Measurements from ENCODE around the gene DLL4.
A peak's percentile ranks its signal among the peaks of the same experiment; 100 is the strongest.

Gene DLL4

DNA sequence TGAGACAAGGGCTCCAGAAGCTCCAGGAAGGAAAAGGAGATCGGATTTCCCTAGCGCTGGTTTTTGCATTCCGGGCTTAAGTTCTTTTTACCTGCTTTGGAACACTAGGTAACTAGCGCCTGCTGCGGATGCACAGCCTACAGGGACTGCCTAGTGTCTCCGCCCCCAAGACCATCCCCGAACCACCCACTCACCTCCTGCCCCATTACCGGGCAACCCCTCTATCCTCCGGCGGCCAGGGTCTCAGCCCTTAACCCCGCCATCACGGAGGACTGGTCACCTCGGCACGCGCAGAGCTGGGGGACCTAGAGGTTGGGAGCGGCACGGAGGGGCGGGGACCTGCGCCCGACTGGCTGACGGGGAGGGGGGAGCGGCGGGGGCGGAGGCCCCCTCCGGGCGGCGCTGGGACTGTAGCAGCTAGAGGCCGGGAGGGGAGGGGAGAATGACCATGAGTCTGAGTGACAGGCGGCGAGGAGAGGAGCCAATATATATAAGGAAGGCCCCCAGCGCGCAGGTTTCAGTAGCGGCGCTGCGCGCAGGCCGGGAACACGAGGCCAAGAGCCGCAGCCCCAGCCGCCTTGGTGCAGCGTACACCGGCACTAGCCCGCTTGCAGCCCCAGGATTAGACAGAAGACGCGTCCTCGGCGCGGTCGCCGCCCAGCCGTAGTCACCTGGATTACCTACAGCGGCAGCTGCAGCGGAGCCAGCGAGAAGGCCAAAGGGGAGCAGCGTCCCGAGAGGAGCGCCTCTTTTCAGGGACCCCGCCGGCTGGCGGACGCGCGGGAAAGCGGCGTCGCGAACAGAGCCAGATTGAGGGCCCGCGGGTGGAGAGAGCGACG lies at the start of gene DLL4:
DLL4 (plus strand) TSS at position 520 of the 839 bp plus-strand sequence. CDS start 329 bp downstream, outside the sequence.
- intact Hi-C loops (cut with DNase I) = no loop called here
- no peak for DNase-seq

DNA sequence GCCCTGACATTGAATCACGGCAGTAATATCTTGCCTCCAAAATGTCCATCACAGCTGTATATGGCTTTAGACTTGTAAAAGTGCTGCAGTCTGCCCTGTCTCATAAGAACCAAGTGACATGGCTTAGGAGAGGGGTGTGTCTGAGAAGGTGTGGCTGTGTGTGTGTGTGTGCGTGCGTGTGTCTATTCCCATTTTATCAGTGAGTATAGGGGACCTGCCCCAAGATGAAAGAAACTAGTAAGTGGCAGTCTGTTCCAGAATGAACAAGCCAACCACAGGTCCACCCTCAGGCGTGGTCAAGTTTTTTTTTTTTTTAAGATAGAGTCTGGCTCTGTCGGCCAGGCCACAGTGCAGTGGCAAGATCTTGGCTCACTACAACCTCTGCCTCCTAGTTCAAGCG lies 49.5 kb upstream of the DLL4 start:
- intact Hi-C loops (cut with DNase I) = no loop called here
- no peak for DNase-seq

DNA sequence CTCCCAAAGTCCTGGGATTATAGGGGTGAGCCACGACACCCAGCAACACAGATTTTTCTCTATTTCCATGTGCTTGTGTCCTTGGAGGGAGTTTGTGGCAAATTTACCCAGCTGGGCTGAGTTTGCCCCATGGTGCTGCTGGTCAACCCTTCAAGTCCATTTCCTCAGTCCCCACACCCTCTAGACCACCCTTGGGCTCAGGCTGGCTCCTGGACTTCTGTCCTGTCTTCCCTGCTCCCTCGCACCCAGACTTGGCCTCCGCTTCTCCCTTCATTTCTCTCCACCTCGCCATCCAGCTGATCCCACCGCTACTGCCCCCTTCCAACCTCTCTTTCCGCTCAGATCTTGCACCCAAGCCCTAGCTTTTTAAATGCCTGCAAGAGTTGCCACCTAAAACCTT lies 47.8 kb upstream of the DLL4 start:
- DNase-seq = peak in 3 of 10 donors; percentile 33 to 63 (median 52)
- intact Hi-C loops (cut with DNase I) = no loop called here

DNA sequence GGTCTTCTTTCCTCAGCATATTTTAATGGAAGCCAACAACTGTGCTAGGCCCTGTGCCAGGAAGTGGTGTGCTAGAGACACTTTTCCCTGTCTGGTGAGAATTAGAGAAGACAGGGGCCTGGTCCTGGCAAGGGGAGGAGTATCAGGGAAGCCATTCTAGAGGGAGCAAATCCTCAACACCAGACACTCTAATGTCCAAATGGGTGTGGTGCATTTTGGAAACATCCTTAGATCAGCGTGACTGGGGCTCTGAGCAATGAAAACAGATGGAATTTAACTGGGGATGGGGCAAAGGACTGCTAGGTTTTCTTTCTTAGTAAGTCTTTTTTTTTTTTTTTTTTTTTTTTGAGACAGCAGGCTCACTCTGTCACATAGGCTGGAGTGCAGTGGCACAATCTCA lies 42.6 kb upstream of the DLL4 start:
- DNase-seq = peak in 1 of 10 donors; percentile 1
- intact Hi-C loops (cut with DNase I) = no loop called here

DNA sequence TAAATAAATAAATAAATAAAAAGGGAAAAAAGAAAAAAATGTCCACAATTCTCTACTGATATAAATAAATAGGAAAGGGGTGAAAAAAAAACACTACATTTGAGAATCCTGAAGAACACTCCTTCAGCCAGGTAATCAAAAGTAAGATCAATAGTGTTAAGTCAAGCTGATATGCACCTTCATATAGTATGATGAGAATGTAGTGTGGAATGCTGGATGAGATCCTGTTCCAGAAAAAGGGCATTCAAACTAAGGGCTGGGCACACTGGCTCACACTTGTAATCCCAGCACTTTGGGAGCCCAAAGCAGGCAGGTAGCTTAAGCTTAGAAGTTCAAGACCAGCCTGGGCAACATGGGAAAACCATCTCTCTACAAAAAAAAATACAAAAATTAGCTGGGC lies 40.0 kb upstream of the DLL4 start:
- intact Hi-C loops (cut with DNase I) = no loop called here
- no peak for DNase-seq

DNA sequence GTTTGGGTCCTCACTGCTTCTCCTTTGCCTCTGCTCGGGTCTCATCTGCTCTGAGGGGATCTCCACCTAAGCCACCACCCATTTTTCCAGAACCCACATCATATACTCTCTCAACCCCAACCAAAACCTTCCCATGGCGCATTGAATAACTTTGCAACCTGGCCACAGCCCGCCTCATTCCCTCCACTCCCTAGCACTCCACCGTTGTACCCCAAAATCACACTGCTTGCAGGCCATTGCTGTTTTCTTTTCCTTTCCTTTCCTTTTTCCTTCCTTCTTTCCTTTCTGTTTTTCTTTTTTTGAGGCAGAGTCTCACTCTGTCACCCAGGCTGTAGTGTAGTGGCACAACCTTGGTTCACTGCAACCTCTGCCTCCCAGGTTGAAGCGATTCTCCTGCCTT lies 38.0 kb upstream of the DLL4 start:
- intact Hi-C loops (cut with DNase I) = loop anchor here (5.0 kb wide), 2 partner anchors 199 to 214 kb away; no protein-coding TSS in a partner anchor
- DNase-seq = peak in 2 of 10 donors; percentile 13 to 30

DNA sequence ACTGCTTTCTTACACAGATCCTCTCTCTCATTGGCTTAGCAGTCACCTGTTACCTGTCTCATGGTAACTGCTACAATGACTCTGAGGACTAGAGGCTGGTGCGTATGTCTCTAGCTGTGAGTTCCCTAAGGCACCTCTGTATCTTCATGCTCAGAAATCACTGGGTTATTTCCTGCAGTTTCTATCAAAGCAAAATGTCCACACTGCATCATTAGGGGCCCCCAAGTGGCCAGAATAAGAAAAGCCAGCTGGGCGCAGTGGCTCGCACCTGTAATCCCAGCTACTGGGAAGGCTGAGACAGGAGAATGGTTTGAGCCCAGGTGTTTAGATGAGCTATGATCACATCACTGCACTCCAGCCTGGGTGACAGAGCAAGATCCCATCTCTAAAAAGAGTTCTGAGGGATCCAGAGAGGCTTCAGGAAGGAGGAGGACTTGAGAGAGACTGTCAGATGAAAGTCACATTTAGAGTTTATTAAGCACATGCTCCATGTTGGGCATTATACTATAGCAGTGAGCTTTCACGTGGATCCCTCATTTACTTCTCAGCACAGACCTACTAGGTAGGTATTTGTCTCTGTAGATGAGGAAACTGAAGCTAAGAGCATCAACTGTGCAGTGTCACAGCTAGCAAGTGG lies 37.2 kb upstream of the DLL4 start:
- intact Hi-C loops (cut with DNase I) = loop anchor here (2.0 to 5.0 kb wide), 4 partner anchors 31 to 215 kb away; no protein-coding TSS in a partner anchor
- DNase-seq = peak in 6 of 10 donors; percentile 38 to 84 (median 46)

DNA sequence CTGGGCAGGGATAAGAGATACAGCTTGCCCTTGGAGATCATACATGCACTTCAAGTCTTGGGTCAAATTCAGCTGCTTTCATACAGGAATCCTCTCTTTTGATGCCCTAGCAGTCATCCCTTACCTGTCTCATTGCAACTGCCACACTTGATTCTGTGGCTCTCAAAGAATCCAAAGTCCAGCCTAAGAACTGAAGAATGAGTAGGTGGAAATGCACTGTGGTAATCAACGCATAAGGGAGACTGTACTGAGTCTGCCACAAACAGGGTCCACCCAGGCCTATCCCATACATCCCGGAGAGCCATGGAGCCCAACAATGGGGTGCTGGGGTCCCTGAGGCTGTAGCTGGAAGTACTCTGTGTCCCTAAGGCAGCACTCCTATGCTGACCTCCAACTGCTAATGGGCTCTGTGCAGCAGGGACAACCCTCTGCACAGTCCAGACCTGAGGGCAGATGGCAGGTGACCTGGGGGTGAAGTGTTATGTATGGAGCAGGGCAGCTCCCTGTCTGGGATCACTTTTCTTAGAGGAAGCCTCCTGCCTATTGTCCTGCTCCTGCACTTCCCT lies 36.6 kb upstream of the DLL4 start:
- DNase-seq = no peak
- intact Hi-C loops (cut with DNase I) = loop anchor here (2.0 to 5.0 kb wide), 4 partner anchors 32 to 215 kb away; no protein-coding TSS in a partner anchor

DNA sequence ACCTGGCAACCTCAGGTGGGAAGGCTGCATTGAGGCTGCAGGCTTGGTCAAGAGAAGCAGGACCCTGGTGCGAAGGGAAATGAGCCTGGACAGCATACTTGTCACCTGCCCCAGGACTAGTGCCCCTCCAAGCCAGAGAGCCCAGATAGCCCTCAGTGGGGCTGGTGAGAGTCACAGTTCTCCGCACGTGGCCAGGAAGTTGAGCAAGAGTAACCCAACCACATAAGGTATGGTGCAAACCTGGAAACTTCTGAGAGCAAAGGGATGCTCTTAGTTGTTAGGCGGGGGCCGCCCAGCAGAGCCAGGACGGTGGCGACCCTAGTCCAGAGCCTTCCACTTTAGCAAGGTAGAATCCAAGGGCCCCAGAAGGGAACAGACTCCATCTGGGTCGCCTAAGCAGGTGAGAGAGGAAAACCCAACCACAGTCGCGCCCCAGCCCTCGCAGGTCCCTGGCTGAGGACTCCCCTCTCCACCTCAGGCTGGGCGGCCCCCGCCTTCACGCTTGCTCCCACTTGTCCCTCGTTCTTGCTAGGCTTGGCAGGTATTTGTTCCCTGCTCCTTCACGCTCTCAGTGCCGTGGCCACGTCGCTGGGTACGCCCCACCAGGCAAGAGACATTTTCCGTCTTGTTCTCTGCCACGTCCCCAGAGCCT lies 36.0 kb upstream of the DLL4 start:
- intact Hi-C loops (cut with DNase I) = loop anchor here (2.0 to 5.0 kb wide), 4 partner anchors 32 to 216 kb away; no protein-coding TSS in a partner anchor
- no peak for DNase-seq

DNA sequence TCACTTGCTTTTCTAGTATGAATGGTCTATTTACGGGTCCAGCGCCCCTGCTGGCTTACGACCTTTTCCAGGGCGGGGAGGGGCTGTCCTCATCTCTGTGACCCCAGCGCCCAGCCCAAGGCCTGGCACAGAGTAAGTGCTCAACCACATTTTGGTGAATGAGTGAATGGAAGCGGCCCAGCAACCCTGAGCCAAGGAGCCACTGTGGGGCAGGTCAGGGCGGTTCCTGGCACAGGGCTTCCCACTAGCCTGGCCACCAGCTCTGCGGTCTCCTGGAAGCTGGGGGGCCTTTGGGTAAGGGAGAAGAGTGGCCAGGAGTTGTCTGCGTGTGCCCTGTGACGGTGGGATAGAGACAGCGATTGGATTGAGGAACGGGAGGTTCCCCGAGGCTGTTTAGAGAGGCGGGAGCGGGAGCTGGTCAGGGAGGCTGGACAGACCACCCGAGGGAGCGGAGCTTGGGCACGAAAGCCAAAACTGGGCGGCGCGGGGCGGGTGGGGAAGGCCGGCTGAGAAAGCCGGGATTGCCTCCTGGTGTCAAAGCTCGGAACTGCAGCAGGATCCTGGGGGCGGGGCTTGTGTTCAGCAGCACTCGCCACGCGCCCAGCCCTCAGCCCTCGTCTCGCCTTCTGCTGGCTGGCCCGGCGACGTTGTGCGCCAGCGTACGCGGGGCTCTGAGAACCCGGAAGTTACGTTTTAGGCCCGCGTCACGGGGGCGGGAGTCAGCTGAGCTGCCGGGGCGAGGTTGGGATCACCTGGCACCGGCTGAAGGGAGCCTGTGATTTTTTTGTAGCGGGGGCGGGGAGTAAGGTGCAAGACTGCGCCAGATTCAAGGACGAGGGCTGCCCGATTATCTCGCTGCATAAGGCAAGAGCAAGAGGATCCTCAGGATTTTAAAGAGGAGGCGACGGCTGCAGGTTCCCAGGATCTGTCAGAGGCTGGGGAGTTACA lies 35.1 kb upstream of the DLL4 start, which contains the start of gene VPS18:
VPS18 (plus strand) TSS at position 718 of the 948 bp plus-strand sequence. CDS start 319 bp downstream, outside the sequence.
- DNase-seq = peak; percentile 99 to 100 (median 99)
- intact Hi-C loops (cut with DNase I) = loop anchor here (2.0 to 5.0 kb wide), 6 partner anchors 33 to 299 kb away; partner anchors contain the start of genes DNAJC17, KNL1 and ZFYVE19

DNA sequence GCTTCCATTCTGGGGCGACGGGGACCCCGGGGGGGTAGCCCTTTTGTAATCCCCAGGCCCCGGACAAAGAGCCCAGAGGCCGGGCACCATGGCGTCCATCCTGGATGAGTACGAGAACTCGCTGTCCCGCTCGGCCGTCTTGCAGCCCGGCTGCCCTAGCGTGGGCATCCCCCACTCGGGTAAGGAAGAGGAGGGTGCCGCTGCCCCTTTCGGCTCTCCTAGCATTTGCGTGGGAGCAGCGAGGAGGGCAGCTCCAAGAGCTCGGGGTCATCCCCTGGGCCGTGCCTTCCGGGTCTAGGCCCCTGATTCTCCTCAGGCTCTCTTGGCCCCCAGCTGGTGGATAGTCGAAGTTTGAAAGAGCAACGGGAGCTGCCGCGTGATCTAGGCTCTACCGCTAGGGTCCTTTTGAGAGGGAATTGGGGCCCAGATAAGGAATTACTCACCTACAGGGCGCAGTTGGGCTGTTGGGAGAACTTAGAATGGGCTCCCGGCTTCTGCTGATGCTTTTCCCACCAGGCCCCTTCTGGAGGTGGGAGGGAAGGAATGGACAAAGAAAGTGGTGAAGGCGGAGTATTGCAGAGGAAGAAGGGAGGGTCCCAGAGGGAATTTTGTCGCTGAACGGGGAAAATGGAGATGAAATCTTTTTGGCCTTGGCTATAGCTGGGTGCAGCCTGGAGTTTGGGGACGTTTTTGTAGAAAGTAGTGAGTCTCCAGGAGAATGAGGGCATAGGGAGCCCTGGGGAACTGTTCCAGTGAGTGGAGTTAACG lies 34.3 kb upstream of the DLL4 start:
- peak in 5 of 10 donors; percentile 18 to 90 (median 30) for DNase-seq

DNA sequence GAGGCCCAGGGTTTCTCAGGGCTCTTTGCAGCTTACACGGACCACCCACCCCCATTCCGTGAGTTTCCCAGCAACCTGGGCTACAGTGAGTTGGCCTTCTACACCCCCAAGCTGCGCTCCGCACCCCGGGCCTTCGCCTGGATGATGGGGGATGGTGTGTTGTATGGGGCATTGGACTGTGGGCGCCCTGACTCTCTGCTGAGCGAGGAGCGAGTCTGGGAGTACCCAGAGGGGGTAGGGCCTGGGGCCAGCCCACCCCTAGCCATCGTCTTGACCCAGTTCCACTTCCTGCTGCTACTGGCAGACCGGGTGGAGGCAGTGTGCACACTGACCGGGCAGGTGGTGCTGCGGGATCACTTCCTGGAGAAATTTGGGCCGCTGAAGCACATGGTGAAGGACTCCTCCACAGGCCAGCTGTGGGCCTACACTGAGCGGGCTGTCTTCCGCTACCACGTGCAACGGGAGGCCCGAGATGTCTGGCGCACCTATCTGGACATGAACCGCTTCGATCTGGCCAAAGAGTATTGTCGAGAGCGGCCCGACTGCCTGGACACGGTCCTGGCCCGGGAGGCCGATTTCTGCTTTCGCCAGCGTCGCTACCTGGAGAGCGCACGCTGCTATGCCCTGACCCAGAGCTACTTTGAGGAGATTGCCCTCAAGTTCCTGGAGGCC lies 29.5 kb upstream of the DLL4 start:
- no peak for DNase-seq
- intact Hi-C loops (cut with DNase I) = loop anchor here (5.0 kb wide), 1 partner anchor 218 kb away; the partner anchor contains the start of gene INO80

More for the DNA sequence above, 34.3 kb upstream of the DLL4 start:
- intact Hi-C loops (cut with DNase I) = loop anchor here (2.0 to 5.0 kb wide), 4 partner anchors 88 to 300 kb away; partner anchors contain the start of genes DNAJC17, KNL1 and ZFYVE19

DNA sequence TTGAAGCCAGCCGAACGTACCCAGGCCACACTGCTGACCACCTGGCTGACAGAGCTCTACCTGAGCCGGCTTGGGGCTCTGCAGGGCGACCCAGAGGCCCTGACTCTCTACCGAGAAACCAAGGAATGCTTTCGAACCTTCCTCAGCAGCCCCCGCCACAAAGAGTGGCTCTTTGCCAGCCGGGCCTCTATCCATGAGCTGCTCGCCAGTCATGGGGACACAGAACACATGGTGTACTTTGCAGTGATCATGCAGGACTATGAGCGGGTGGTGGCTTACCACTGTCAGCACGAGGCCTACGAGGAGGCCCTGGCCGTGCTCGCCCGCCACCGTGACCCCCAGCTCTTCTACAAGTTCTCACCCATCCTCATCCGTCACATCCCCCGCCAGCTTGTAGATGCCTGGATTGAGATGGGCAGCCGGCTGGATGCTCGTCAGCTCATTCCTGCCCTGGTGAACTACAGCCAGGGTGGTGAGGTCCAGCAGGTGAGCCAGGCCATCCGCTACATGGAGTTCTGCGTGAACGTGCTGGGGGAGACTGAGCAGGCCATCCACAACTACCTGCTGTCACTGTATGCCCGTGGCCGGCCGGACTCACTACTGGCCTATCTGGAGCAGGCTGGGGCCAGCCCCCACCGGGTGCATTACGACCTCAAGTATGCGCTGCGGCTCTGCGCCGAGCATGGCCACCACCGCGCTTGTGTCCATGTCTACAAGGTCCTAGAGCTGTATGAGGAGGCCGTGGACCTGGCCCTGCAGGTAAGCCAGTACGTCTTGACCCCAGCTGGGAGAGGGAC lies 28.7 kb upstream of the DLL4 start:
- intact Hi-C loops (cut with DNase I) = loop anchor here (5.0 kb wide), 1 partner anchor 217 kb away; the partner anchor contains the start of gene INO80
- DNase-seq = peak in 1 of 10 donors; percentile 65

DNA sequence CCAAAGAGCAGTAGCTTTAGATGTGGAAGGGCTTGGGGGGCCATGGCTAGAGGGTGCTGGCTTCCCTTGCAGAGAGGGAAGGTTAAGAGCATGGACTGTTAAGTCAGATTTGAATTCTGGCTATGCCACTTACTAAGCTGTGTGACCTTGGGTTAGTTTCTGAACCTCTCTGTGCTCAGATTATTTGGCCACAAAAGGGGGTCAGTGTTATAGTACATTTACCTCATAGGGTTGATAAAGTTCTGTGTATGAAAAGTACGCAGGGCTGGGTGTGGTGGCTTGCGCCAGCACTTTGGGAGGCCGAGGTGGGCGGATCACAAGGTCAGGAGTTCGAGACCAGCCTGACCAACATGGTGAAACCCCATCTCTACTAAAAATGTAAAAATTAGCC lies 28.1 kb upstream of the DLL4 start:
- intact Hi-C loops (cut with DNase I) = loop anchor here (5.0 kb wide), 1 partner anchor 216 kb away; the partner anchor contains the start of gene INO80
- DNase-seq = no peak

DNA sequence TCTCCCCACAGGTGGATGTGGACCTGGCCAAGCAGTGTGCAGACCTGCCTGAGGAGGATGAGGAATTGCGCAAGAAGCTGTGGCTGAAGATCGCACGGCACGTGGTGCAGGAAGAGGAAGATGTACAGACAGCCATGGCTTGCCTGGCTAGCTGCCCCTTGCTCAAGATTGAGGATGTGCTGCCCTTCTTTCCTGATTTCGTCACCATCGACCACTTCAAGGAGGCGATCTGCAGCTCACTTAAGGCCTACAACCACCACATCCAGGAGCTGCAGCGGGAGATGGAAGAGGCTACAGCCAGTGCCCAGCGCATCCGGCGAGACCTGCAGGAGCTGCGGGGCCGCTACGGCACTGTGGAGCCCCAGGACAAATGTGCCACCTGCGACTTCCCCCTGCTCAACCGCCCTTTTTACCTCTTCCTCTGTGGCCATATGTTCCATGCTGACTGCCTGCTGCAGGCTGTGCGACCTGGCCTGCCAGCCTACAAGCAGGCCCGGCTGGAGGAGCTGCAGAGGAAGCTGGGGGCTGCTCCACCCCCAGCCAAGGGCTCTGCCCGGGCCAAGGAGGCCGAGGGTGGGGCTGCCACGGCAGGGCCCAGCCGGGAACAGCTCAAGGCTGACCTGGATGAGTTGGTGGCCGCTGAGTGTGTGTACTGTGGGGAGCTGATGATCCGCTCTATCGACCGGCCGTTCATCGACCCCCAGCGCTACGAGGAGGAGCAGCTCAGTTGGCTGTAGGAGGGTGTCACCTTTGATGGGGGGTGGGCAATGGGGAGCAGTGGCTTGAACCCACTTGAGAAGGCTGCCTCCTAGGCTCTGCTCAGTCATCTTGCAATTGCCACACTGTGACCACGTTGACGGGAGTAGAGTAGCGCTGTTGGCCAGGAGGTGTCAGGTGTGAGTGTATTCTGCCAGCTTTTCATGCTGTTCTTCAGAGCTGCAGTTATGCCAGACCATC lies 26.3 kb upstream of the DLL4 start:
- intact Hi-C loops (cut with DNase I) = loop anchor here (5.0 kb wide), 1 partner anchor 214 kb away; the partner anchor contains the start of gene INO80
- DNase-seq = peak in 4 of 10 donors; percentile 26 to 90 (median 57)

Measured in posterior cingulate gyrus (tissue), 11 donors.